Gastroesophageal sphincter (tissue), 4 donors: ENCODE data around the gene MMP11. TPM values are rescaled to one million over a fixed set of nuclear protein-coding genes. Genes with fewer than 3 reads are reported as not detected.
A peak's percentile ranks its signal among the peaks of the same experiment; 100 is the strongest.

Source experiments
- ATAC-seq: fragments of 150-250 bp; one replicate; pipeline ENCODE4 v1.9.1; 2016; ENCODE audit warnings: mild to moderate bottlenecking, moderate library complexity
- H3K27ac ChIP-seq, 4 donors: fragments of 200-600 bp; sonication (generic) in 3 of 4; 1 replicate in 3 of 4; 2 replicates in 1 of 4; pipeline ENCODE4 v1.5.1; 2016 to 2019
- H3K27me3 ChIP-seq: fragments of 200-600 bp; sonication (generic); one replicate; pipeline ENCODE4 v1.5.1; 2019
- H3K36me3 ChIP-seq, 2 donors: fragments of 200-600 bp; sonication (generic); one replicate each; pipeline ENCODE4 v1.5.1; 2019; ENCODE audit warnings: control low read depth in 1 of 2
- H3K4me1 ChIP-seq, 3 donors: fragments of 200-600 bp; sonication (generic); 1 replicate in 2 of 3; 2 replicates in 1 of 3; pipeline ENCODE4 v1.5.1; 2016 to 2019; ENCODE audit warnings: control low read depth in 2 of 3
- H3K4me3 ChIP-seq, 2 donors: fragments of 200-600 bp; sonication (generic); one replicate each; pipeline ENCODE4 v1.5.1; 2019; ENCODE audit warnings: mild to moderate bottlenecking in 1 of 2, moderate library complexity in 1 of 2
- H3K9me3 ChIP-seq, 3 donors: fragments of 200-600 bp; sonication (generic); one replicate each; pipeline ENCODE4 v1.5.1; 2017 to 2019; ENCODE audit warnings: control low read depth in 2 of 3
- EP300 ChIP-seq: sonication (generic); formaldehyde crosslinking; IDR thresholded peaks from one replicate; pipeline ENCODE4 v1.6.1; 2017; ENCODE audit warnings: antibody characterized with exemption, mild to moderate bottlenecking
- POLR2A ChIP-seq, 2 donors: fragments of 450-650 bp; IDR thresholded peaks; one replicate each; pipeline ENCODE4 v1.6.1; 2017; ENCODE audit warnings: antibody characterized with exemption in 2 of 2, mild to moderate bottlenecking in 2 of 2, moderate library complexity in 1 of 2
- POLR2AphosphoS5 ChIP-seq: sonication (generic); formaldehyde crosslinking; IDR thresholded peaks from one replicate; pipeline ENCODE4 v1.6.1; 2017; ENCODE audit warnings: antibody characterized with exemption
- WGBS, 2 donors: methylation state at CpG; one replicate each; pipeline ENCODE4 v1.1.5; 2018; ENCODE audit warnings: low coverage in 1 of 2; 5-methylcytosine and 5-hydroxymethylcytosine counted together
- total RNA-seq, 4 donors: library from RNA; depleted of rRNA; stranded (reverse); fragments of >200 nt; gene quantifications; one replicate each; pipeline ENCODE4 v1.1.0, GENCODE V29; 2016
- TF ChIP-seq, protein P1 (sequence below), 4 experiments: fragments of 200-600 bp in 2 of 4; fragments of 450-650 bp in 2 of 4; sonication (generic) in 1 of 4; IDR thresholded peaks; one replicate each; pipeline ENCODE4 v1.5.1; 2017 to 2019; ENCODE audit warnings: antibody characterized with exemption in 4 of 4, mild to moderate bottlenecking in 2 of 4, moderate library complexity in 2 of 4

MMP11 gene
- total RNA-seq, 4 donors from 2014 or later: 2.3 to 11.0 (median 9.7) TPM

DNA sequence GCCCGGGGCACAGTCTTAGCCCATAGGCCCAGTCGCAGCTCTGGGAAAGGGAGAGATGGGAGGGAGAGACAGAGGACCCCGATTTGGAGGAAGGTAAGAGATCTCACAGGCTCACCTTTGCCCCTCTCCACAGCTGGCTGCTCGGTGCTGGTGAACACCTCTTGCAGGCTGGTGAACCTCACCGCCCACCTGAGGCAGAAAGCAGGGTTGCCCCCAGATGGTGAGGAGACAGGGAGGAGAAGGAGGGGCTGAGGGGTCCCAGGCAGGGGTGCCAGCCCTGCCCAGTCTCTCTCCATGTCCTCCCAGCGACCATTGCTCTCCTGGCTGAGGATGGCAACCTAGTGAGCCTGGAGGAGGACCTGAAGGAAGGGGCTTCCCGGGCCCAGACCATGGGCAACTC is 8.7 kb upstream of the MMP11 start:
- Histone ChIP-seq H3K9me3 (no peaks in the 10 kb centered on the region), H3K4me3 (peak overlapping the region in 1 of 2 donors; percentile 32), H3K36me3 (peaks cover 0 to 3% of the 10 kb centered on the region in 2 donors), H3K27ac (peak overlapping the region in 2 of 4 donors; percentile 26 to 44), H3K27me3 (no peaks in the 10 kb centered on the region), H3K4me1 (peaks cover 0 to 66% (median 5%) of the 10 kb centered on the region in 3 donors)
- ATAC-seq: no peak
- TF ChIP-seq POLR2AphosphoS5 (no peak), POLR2A (IDR thresholded peaks at IDR 0.05) (no peak), EP300 (no peak)
- TF ChIP-seq, protein P1, sequence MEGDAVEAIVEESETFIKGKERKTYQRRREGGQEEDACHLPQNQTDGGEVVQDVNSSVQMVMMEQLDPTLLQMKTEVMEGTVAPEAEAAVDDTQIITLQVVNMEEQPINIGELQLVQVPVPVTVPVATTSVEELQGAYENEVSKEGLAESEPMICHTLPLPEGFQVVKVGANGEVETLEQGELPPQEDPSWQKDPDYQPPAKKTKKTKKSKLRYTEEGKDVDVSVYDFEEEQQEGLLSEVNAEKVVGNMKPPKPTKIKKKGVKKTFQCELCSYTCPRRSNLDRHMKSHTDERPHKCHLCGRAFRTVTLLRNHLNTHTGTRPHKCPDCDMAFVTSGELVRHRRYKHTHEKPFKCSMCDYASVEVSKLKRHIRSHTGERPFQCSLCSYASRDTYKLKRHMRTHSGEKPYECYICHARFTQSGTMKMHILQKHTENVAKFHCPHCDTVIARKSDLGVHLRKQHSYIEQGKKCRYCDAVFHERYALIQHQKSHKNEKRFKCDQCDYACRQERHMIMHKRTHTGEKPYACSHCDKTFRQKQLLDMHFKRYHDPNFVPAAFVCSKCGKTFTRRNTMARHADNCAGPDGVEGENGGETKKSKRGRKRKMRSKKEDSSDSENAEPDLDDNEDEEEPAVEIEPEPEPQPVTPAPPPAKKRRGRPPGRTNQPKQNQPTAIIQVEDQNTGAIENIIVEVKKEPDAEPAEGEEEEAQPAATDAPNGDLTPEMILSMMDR (IDR thresholded peaks at IDR 0.05): no peak
- WGBS, 2 donors: 38% methylated on average over 6 of the region's 7 CpGs; no CpG with 5 or more reads in 1 of the 2 donors

DNA sequence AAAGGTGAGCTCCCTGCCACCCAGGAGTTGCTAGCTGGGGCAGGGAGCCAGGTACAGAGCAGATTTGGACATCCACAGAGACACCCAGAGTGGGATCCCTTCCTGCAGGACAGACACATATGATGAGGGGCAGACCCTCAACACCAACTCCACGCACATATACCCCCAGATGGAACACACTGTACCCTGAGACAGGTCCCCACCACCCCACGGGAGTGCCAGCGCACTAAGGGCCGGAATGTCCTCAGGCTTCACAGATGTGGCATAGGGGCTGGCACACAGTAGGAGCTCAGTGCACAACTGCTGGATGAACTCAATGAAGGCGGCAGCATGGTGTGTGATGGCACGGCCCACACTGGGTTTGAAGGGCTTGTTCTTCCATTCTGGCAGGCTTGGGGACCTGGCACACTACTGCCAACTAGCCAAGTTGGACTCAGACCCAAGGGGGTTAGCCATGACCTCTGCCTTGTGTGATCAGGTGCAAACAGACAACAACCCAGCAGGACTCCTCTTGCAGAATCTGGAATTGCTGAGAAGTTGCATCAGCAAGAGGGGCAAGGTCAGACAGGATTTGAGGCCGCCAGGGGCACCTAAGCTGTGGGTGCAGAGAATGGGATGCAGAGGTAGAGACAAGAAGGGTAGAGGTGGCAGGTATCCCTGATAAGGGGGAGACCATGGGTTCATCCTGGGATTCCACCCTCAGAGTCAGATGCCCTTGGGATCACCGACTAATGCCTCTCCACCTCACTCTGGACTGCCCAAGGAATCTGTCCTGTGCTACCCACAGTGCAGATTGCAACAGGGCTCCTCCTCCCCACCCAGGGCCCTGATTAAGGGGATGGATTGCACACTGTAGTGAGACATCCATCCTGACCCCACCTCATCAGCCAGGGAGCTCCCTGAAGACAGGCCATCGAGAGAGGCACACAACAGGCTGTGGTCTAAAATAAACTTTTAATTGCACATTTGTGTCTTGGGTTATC is 7.5 kb upstream of the MMP11 start:
- Histone ChIP-seq H3K4me1 (peaks cover 0 to 77% (median 6%) of the 10 kb centered on the region in 3 donors), H3K4me3 (no peak overlapping the region), H3K27ac (peak overlapping the region in 1 of 4 donors; percentile 19), H3K36me3 (peaks cover 0 to 3% of the 10 kb centered on the region in 2 donors), H3K27me3 (no peaks in the 10 kb centered on the region), H3K9me3 (no peaks in the 10 kb centered on the region)
- 80% methylated on average over 1 to 2 of the region's 9 CpGs for WGBS, 2 donors
- no peak for ATAC-seq
- TF ChIP-seq POLR2AphosphoS5: no peak
- no peak for TF ChIP-seq POLR2A (IDR thresholded peaks at IDR 0.05)
- TF ChIP-seq EP300: no peak
- TF ChIP-seq, protein P1 (IDR thresholded peaks at IDR 0.05): no peak

DNA sequence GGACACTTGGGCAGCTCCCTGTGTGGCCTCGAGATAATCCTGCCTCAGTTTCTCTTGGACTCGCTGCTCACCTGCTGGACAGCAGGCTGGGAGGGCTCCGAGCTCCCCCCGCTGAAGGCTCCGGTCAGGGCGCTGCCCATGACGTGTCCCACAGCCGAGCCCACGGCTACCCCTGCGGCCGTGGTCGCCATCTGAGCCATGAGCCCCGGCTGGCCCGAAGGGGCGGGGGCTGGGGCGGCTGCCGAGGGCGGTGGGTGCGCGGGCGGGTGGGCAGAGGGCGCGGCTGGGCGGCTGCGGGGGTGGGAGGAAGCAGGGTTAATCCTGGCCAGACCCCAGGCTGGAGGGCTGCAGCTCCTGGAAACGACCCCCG is 5.4 kb upstream of the MMP11 start:
- ATAC-seq: no peak
- peak overlapping the region; percentile 43 to 91 (median 90) for H3K27ac ChIP-seq
- no peaks in the 10 kb centered on the region for H3K27me3 ChIP-seq
- TF ChIP-seq POLR2AphosphoS5 (no peak), POLR2A (IDR thresholded peaks at IDR 0.05) (no peak), EP300 (no peak)
- TF ChIP-seq, protein P1 (IDR thresholded peaks at IDR 0.05): no peak
- H3K9me3 ChIP-seq: no peaks in the 10 kb centered on the region
- WGBS, 2 donors: no CpG with 5 or more reads among the region's 27 CpGs
- H3K4me1 ChIP-seq: peaks cover 0 to 98% (median 8%) of the 10 kb centered on the region in 3 donors
- peaks cover 0 to 3% of the 10 kb centered on the region in 2 donors for H3K36me3 ChIP-seq
- H3K4me3 ChIP-seq: peak overlapping the region; percentile 58 to 82

DNA sequence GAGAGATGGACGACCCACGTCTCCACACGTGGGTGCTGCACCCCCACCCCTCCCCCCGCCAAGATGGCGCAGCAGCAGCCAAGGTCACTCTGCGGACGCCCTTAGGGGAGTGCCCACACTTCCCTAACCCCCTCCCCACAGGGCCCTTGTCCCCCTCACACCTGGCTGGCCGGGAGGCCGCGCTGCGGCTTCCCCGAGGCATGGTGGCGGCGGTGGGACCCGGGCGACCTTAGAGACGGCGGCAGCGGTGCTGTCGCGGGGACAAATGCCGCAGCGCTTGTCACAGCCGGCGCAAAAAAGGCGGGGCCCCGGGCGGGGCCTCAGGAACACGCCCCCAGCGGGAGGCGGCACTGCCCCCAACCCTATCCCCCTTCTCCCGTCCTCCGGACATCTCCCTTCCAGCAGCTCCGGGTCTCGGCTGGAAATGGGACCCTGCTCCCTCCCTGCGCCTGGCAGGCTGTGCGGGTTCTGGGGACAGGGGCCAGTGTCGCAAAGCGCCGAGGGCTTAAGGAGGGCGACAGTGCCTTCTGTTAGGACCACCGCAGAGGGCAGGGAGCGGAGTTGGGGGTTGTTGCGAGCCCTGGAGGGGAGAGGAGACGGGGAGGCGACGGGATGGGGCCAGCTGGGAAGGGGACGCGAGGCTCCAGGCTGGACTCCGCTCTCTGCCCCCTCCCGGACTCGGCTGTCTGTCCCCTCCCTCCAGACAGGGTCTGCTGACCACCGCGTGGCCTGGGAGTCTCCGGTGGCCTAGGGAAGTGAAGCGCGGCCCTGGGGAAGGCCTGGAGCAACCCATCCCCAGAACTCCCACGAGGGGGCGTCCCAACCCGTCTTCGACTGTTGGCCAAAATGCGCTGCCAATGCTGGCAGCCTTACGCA is 4.7 kb upstream of the MMP11 start, which contains the start of gene CHCHD10:
TSS of gene CHCHD10 (minus strand) at position 300 of the 876 bp plus-strand sequence. CDS start at position 202, 98 bp downstream.
- peak within 1 kb of the TSS; percentile 58 to 82 for H3K4me3 ChIP-seq
- peak within 1 kb of the TSS; percentile 43 to 91 (median 90) for H3K27ac ChIP-seq
- no peaks in the 10 kb centered on the region for H3K27me3 ChIP-seq
- peaks cover 0 to 99% (median 9%) of the 10 kb centered on the region in 3 donors for H3K4me1 ChIP-seq
- 0% methylated on average over 1 of the region's 63 CpGs; no CpG with 5 or more reads in 1 of the 2 donors for WGBS, 2 donors
- ATAC-seq: peak; percentile 75
- peak; percentile 40 for TF ChIP-seq POLR2AphosphoS5
- TF ChIP-seq EP300: no peak
- TF ChIP-seq, protein P1 (IDR thresholded peaks at IDR 0.05): peak in 3 of 4 experiments; percentile 83 to 91 (median 84)
- TF ChIP-seq POLR2A (IDR thresholded peaks at IDR 0.05): peak; percentile 51 to 56
- H3K36me3 ChIP-seq: peaks cover 0 to 3% of the 10 kb centered on the region in 2 donors
- H3K9me3 ChIP-seq: no peaks in the 10 kb centered on the region
